Astrocyte of the spinal cord (primary cell): ENCODE measurements around the gene APBA2.

Experiments used
- DNase-seq: peaks from one replicate; pipeline ENCODE4 v3.0.0; 2011; ENCODE audit warnings: low read depth, low spot score
- H3K4me3 ChIP-seq: 2 replicates; pipeline ENCODE4 v1.5.1; 2011; ENCODE audit warnings: low read depth, mild to moderate bottlenecking, low read length, moderate library complexity
- in situ Hi-C: cut with HindIII; loops from 2 replicates; pipeline ENCODE4 v1.10.0; 2017; ENCODE audit warnings: low sequenced_read_pairs
- TF ChIP-seq, protein P1 (sequence below): IDR thresholded peaks from 2 replicates; pipeline ENCODE4 v1.5.1; 2012; ENCODE audit warnings: low read depth, mild to moderate bottlenecking, low read length, inconsistent platforms

APBA2 gene

DNA sequence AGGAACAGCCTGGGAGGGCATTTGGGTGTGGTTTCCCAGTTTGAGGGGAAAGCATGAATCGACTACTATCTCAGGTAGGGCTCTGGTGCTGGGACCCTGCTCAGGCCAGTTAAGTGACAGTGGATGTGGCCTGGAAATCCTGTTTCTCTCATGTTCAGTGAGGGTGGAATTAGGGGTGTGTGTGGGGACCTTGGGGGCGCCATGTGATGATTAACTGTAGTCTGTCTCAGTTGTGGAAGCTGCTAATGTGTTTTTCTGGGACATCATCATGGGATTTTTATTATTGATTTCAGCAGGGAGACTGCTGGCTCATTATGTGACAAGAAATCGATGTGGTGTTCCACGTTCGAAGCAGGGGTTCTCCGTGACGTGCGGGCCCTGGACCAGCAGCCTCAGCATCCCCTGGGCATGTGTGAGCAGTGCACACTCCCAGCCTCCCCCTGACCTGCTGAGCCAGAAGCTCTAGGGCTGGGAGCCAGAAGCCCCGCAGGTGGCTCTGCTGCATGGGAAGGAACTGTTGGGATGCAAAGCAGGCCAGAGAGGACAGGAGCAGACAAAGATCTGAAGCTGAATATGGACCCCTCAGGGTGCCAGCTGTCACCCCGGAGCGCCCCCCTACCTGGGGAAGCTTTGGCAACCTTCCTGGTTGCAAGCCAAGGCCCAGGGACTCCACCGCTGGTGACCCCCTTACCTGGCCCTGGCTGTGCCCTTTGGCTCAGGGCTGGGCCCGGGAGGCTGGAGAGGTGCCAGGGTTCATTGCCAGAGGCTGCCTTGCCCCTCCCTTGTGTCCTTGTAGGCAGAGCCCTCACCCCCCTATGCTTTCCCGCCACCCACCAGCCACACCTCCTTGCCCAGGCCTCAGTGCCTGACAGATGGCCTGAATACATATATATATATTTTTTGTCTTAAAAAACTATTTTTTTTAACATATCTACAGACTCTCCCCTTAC, 149.8 kb downstream of the APBA2 start:
- TF ChIP-seq, protein P1, sequence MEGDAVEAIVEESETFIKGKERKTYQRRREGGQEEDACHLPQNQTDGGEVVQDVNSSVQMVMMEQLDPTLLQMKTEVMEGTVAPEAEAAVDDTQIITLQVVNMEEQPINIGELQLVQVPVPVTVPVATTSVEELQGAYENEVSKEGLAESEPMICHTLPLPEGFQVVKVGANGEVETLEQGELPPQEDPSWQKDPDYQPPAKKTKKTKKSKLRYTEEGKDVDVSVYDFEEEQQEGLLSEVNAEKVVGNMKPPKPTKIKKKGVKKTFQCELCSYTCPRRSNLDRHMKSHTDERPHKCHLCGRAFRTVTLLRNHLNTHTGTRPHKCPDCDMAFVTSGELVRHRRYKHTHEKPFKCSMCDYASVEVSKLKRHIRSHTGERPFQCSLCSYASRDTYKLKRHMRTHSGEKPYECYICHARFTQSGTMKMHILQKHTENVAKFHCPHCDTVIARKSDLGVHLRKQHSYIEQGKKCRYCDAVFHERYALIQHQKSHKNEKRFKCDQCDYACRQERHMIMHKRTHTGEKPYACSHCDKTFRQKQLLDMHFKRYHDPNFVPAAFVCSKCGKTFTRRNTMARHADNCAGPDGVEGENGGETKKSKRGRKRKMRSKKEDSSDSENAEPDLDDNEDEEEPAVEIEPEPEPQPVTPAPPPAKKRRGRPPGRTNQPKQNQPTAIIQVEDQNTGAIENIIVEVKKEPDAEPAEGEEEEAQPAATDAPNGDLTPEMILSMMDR: no peak
- no peak for DNase-seq
- no peak overlapping the region for H3K4me3 ChIP-seq
- in situ Hi-C loops: no loop called here

DNA sequence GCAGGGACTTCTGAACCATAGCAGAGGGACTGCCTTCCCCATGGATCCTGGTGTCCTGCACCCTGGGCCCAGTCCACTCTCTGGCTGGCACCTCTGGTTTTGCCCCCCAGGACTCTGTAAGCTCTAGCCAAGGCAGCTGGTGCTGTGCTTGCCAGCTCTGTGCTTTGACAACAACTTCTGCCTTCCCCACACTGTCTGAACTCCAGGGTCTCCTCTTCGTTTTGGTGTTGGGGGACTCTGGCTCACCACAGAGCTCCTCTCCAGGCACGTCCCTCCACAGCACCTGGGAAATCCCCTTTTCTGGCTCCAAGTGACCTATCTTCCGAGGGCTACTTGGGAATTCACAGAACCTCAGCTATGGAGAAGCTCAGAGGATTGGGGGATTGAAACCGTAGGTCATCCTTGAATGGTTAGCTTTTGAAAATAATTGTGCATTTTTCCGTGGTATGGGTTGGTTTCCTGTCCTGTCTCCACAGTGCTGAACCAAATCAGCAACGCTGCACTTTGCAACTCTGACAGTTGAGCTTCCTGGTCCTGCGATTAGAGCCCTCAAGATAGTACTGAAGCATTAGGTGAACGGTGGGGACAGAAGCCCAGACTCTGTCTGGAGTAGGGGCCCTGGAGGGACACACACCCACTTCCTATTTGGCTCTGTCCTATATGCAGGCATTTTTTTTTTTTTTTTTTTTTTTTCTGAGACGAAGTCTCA, 152.4 kb downstream of the APBA2 start:
- in situ Hi-C loops: no loop called here
- TF ChIP-seq, protein P1: no peak
- DNase-seq: no peak
- H3K4me3 ChIP-seq: no peak overlapping the region

DNA sequence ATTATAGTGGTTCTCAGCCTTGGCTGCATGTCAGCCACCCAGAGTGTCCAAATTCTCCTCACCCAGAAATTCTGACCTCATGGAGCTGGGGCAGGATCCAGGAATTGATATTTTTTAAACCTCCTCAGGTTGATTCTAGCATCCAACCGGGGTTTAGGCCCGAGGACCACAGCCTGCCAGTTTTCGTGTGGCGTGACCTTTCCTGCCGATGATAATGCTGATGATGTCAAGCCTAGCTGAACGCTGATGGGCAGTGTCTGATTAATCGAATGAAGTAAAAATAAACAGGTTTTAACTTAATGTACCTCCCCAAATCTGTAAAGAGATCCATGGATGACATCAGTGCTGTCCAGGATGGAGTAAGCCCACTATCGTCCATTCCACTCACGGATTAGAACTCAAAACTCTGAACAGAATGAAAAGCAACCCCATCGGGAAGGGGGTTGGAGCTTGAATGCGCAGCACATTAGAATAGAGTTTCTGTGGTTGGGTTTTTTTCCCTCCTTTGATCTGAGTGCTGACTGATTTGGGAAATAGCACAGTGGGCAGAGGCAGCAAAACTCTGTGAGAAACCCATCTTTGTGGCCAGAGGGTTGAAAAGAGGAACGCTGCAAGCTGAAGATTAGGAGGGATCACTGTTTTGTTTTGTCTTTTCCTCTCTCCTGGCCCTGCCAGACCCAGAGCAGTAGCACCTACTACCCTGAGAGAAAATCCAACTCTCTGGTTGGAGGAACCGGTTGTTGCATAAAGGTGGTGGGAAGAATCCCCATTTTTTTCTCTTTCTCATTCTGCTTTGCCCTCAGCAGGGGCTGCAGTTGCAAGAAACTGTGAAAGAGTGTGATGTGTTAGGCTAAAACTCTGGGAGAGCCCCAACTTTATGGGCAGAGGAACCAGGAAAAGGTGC, 153.9 kb downstream of the APBA2 start:
- TF ChIP-seq, protein P1: no peak
- no peak overlapping the region for H3K4me3 ChIP-seq
- in situ Hi-C loops: no loop called here
- DNase-seq: peak; percentile 44

DNA sequence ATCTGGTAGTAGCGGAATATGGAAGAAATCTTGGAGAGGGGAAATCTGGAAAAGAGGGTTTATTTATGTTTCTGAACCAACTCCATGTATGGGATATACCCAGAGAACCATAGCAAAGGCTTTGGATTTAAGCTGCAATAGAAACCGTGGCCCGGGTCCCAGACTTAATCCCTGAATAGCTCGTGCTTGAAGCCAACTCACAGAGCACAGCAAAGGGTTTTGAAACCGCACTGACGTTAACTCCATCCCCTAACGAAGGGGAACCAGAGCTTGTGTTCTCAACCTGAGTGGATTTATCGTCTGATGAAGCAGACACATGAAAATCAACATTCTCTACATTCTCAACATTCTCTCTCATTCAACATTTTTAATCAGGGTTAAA, 154.6 kb downstream of the APBA2 start:
- peak; percentile 80 for DNase-seq
- TF ChIP-seq, protein P1: no peak
- in situ Hi-C loops: no loop called here
- no peak overlapping the region for H3K4me3 ChIP-seq

DNA sequence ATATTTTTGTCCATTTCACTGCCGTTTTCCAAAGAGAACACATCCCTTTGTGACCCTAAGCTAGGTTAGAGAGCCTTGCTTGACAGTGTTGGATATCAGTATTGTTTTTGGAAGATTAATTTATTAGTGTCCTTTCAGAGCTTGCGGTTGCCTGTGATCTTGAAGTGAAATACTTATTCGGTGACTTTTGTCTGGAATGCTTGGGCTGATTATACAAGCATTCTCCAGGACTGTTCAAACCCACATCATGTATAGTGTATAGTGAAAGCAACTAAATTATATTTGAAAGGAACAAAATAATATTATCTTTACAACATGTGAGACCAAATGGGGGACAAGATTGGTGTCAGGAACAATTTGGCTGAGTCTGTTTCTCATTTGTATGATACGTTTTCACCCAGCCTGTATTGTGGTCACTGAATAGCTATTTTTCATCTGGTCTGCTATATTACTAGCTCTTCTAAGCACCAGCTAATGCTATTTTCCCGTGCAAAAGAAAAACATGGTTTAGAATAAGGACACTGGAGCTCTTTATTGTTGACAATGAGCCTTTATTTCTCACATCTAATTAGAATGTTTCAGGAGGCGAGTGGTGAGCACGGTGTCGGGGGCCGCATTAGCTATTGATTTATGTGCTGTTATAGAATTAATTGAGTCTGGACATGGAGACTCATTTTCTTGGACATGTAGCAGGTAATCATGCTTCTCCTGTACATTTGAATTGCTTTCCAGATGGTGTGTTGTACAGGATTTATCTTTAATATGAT, 158.1 kb downstream of the APBA2 start:
- DNase-seq: peak; percentile 88
- no peak overlapping the region for H3K4me3 ChIP-seq
- in situ Hi-C loops: no loop called here
- TF ChIP-seq, protein P1: no peak
